ENCODE results near the gene ULBP3. TPM values are rescaled to one million over a fixed set of nuclear protein-coding genes. Genes with fewer than 3 reads are reported as not detected.

ULBP3 gene
- 10 to 100 TPM in 3 of 4 donors, 1 to 10 TPM in 1; 2.4 to 31.7 (median 16.5) TPM for total RNA-seq

DNA sequence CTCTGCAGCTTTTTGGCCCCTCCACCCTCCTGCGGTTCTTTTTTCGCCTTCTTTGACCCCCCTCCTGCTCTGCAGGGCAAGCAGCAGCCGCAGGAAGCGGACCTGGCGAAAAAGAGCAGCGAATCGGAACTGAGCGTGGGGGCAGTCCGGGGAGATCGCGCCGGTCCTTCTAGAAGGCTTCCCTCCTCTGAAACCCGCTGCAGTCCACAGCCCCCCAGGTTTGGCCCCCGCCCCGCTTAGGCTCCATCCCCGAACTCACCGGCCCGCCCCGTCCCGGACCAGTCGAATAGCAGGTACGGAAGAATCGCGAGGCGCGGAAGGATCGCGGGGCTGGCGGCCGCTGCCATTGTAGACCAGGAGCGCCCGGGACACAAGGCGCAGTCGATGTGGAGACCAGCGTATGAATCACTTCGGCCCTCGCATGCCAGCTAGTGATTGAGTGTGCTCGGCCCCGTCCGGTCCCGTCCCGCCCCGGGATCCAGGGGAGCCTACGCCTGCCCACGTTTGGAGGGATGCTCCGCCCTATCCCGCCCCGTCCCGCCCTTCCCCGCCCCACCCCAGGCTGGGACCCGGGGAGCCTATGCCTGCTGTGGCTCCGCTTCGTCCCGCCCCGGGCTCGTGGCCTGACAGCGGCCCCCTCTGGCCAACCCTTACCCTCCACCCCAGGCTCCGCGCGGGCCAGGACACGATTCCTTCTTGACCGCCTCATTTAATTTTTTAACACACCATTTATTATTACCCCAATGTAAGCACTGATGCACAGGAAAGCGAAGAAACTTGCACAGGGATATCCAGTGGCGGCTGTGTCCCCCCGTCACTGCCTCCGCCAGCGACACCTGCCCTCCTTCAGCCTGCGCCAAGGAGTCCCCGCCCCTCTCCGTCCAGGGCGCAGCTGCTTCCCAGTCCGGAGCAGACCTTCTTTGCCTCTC is at the start of gene ULBP3:
Gene ULBP3, minus strand, starts transcription at position 402 of the 929 bp plus-strand sequence. Its CDS starts 55 bp downstream, at position 347.
- no peaks in the 10 kb centered on the region for H3K9me3 ChIP-seq
- intact Hi-C loops (cut with DNase I), result loop anchor here (5.0 to 10.0 kb wide), 2 partner anchors 132 to 746 kb away; no protein-coding TSS in a partner anchor
- H3K4me3 ChIP-seq (replicated peaks in 1 of 3), result peak within 1 kb of the TSS; percentile 69 to 91 (median 71)
- H3K4me1 ChIP-seq, result peaks cover 9 to 20% of the 10 kb centered on the region in 2 donors
- peak in 5 of 6 experiments; percentile 43 to 69 (median 62) for TF ChIP-seq CTCF (IDR thresholded peaks at IDR 0.05)
- TF ChIP-seq POLR2A (IDR thresholded peaks at IDR 0.05), result peak in 1 of 2 donors; percentile 92
- WGBS, 2 donors, result 4 to 8% methylated on average over 27 to 53 of the region's 72 CpGs
- H3K27me3 ChIP-seq, result no peaks in the 10 kb centered on the region
- H3K36me3 ChIP-seq, result no peaks in the 10 kb centered on the region
- H3K27ac ChIP-seq, result peak within 1 kb of the TSS; percentile 53 to 70 (median 54)
- peak; percentile 94 to 95 for DNase-seq

DNA sequence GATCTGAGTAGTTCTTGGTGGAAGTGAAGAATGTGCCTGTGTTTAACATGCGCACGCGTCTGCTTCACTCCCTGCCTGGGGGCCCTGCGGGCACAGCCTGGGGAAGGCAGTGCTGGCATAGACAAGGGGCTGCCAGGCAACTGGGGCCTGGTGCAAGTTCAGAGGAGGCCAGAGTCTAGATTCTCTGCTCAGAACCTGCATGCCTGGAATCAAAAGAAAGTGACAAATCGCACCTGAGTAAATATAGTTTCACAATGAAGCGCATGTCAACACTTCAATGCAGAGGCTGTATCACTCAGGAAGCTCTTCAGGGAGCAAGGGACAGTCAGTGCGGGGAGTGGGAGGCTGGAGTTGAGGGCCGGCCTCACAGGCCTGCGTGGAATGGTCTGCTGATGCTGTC is 49.7 kb upstream of the ULBP3 start:
- H3K27me3 ChIP-seq, result no peaks in the 10 kb centered on the region
- no peaks in the 10 kb centered on the region for H3K4me1 ChIP-seq
- H3K4me3 ChIP-seq (replicated peaks in 1 of 3), result no peak overlapping the region
- no peak for DNase-seq
- no peak for TF ChIP-seq CTCF (IDR thresholded peaks at IDR 0.05)
- no peak for TF ChIP-seq POLR2A (IDR thresholded peaks at IDR 0.05)
- no peak overlapping the region for H3K27ac ChIP-seq
- H3K36me3 ChIP-seq, result no peaks in the 10 kb centered on the region
- intact Hi-C loops (cut with DNase I), result no loop called here
- 92 to 95% methylated on average over 9 of the region's 9 CpGs for WGBS, 2 donors
- no peaks in the 10 kb centered on the region for H3K9me3 ChIP-seq

GRCh38 chr6:150118203-150118602 is 49.3 kb upstream of the ULBP3 start:
- Histone ChIP-seq H3K36me3 (no peaks in the 10 kb centered on the region), H3K27ac (no peak overlapping the region), H3K27me3 (no peaks in the 10 kb centered on the region), H3K9me3 (no peaks in the 10 kb centered on the region), H3K4me1 (no peaks in the 10 kb centered on the region), H3K4me3 (replicated peaks in 1 of 3) (no peak overlapping the region)
- 84 to 96% methylated on average over 6 of the region's 6 CpGs for WGBS, 2 donors
- TF ChIP-seq POLR2A (IDR thresholded peaks at IDR 0.05), result no peak
- no peak for TF ChIP-seq CTCF (IDR thresholded peaks at IDR 0.05)
- no peak for DNase-seq
- intact Hi-C loops (cut with DNase I), result no loop called here

DNA sequence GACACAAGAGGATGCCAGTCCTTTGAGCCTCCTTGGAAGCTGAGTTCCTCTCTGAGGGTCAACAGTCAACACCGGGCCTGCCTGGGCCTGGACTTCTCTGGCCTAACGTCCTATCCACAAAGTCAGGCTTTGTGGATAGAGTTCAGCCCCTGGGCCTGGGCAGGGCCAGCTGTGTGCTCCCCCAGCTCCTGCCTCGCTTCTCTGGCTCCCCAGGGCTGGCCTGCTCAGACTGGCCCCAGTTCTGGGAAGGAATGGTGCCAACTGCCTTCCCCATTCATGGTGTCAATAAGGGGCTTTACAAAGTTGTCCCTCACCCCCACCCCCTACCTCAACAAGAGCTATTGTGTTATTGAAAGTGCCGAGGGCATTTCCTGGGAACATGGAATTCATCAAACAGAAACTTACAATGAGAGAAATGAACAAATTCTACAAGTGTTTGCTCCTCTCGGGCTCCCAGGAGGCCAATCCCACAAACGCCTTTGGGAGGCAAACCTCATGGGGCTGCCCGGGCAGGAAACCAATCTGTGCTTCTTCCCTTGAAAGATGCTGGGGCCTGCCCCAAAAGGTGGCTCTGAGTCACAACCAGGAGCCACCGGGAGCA is 47.4 kb upstream of the ULBP3 start:
- WGBS, 2 donors, result 89 to 93% methylated on average over 6 to 8 of the region's 8 CpGs
- TF ChIP-seq CTCF (IDR thresholded peaks at IDR 0.05), result no peak
- TF ChIP-seq POLR2A (IDR thresholded peaks at IDR 0.05), result no peak
- intact Hi-C loops (cut with DNase I), result no loop called here
- no peak overlapping the region for H3K4me3 ChIP-seq (replicated peaks in 1 of 3)
- no peaks in the 10 kb centered on the region for H3K27me3 ChIP-seq
- H3K9me3 ChIP-seq, result no peaks in the 10 kb centered on the region
- no peak for DNase-seq
- H3K36me3 ChIP-seq, result no peaks in the 10 kb centered on the region
- H3K27ac ChIP-seq, result no peak overlapping the region
- H3K4me1 ChIP-seq, result no peaks in the 10 kb centered on the region

DNA sequence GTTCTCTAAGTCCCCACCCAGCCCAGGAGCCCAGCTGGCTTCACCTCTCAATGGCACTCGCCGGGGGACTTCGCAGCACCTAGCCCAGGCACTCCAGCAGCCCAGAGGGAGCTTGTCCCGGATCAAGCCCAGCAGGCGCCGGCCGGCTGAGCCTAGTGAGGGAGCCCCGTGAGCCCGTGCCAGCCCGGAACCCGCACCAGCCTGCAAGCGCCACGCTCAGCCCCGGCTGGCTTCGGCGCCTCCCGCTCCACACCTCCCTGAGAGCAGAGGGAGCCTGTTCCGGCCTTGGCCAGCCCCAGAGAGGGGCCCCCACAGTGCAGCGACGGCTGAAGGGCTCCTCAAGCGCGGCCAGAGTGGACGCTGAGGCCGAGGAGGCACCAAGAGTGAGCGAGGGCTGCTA is 46.8 kb upstream of the ULBP3 start:
- no peak overlapping the region for H3K27ac ChIP-seq
- no peaks in the 10 kb centered on the region for H3K36me3 ChIP-seq
- no peak for DNase-seq
- no peak overlapping the region for H3K4me3 ChIP-seq (replicated peaks in 1 of 3)
- no peaks in the 10 kb centered on the region for H3K27me3 ChIP-seq
- TF ChIP-seq POLR2A (IDR thresholded peaks at IDR 0.05), result no peak
- no peak for TF ChIP-seq CTCF (IDR thresholded peaks at IDR 0.05)
- intact Hi-C loops (cut with DNase I), result no loop called here
- WGBS, 2 donors, result 89 to 91% methylated on average over 8 to 20 of the region's 25 CpGs
- no peaks in the 10 kb centered on the region for H3K9me3 ChIP-seq
- H3K4me1 ChIP-seq, result no peaks in the 10 kb centered on the region
